ENCODE data around the gene KRTAP19-6. TPM values are rescaled to one million over a fixed set of nuclear protein-coding genes. Genes with fewer than 3 reads are reported as not detected.

Gene KRTAP19-6, protein sequence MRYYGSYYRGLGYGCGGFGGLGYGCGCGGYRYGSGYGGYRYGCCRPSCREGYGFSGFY
- not detected in 3 replicates for total RNA-seq

- DNase-seq (ENCODE audit: low spot score in 2 of 2, unreplicated experiment in 2 of 2): no peak
- Mint-ChIP-seq H3K4me1 (no peaks in the 10 kb centered on the region), H3K36me3 (no peaks in the 10 kb centered on the region), H3K9me3 (peaks cover 33% of the 10 kb centered on the region), H3K4me3 (no peak within 1 kb of the TSS), H3K27me3 (ENCODE audit: low read depth) (no peaks in the 10 kb centered on the region), H3K27ac (no peak within 1 kb of the TSS)
- no peak for TF ChIP-seq CTCF (IDR thresholded peaks at IDR 0.05; ENCODE audit: unreplicated experiment)
Observed at GRCh38 chr21:30541764-30542163, at the start of gene KRTAP19-6. Gene KRTAP19-6 (minus strand): TSS chr21:30541864. CDS start chr21:30541833, 31 bp downstream.

DNA sequence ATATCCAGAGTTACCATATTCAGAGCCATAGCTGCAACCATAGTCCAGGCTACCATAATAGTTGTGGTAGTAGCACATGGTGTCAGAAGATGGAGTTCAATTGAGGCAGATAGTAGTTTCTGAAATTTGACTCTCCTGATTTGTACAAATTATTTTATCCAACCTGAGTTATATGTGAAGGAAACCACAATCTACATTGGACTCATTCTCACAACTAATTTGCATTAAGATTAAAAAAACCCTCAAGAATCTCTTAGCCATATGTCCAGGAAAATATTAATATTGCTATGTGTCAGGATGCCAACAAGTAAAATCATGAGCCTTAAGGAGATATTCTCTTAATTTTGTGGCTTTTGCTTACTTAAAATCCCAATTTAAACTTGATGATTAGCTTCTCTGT, 48.6 kb upstream of the KRTAP19-6 start, which contains the start of gene KRTAP22-2:
TSS of gene KRTAP22-2 (minus strand) at position 101 of the 400 bp plus-strand sequence.
- Mint-ChIP-seq H3K36me3 (no peaks in the 10 kb centered on the region), H3K9me3 (peaks cover 42% of the 10 kb centered on the region), H3K27me3 (ENCODE audit: low read depth) (no peaks in the 10 kb centered on the region), H3K27ac (no peak within 1 kb of the TSS), H3K4me1 (no peaks in the 10 kb centered on the region), H3K4me3 (no peak within 1 kb of the TSS)
- TF ChIP-seq CTCF (IDR thresholded peaks at IDR 0.05; ENCODE audit: unreplicated experiment): no peak
- DNase-seq (ENCODE audit: low spot score in 2 of 2, unreplicated experiment in 2 of 2): no peak

DNA sequence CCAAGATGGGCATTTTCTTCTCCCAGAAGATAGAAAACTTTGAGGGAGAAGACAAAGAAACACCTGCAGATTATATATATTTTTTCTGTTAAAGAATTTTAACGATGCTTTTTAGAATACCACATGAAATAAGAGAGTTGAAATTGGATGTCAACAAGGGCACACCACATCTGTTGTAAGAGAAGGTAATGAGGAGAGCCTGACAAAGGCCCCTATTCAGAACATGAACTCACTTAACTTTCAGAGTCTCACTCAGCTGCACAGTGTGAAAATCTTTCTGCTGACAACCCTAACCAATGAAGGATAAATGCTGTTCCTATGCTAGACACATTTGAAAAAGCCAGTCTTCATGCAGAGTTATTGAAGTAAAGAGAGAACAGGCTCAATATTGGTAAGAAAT, 41.2 kb upstream of the KRTAP19-6 start:
- no peak for DNase-seq (ENCODE audit: low spot score in 2 of 2, unreplicated experiment in 2 of 2)
- peaks cover 31% of the 10 kb centered on the region for H3K9me3 Mint-ChIP-seq
- no peaks in the 10 kb centered on the region for H3K36me3 Mint-ChIP-seq
- no peak for TF ChIP-seq CTCF (IDR thresholded peaks at IDR 0.05; ENCODE audit: unreplicated experiment)
- no peak overlapping the region for H3K4me3 Mint-ChIP-seq
- no peaks in the 10 kb centered on the region for H3K27me3 Mint-ChIP-seq (ENCODE audit: low read depth)
- H3K27ac Mint-ChIP-seq: no peak overlapping the region
- no peaks in the 10 kb centered on the region for H3K4me1 Mint-ChIP-seq

DNA sequence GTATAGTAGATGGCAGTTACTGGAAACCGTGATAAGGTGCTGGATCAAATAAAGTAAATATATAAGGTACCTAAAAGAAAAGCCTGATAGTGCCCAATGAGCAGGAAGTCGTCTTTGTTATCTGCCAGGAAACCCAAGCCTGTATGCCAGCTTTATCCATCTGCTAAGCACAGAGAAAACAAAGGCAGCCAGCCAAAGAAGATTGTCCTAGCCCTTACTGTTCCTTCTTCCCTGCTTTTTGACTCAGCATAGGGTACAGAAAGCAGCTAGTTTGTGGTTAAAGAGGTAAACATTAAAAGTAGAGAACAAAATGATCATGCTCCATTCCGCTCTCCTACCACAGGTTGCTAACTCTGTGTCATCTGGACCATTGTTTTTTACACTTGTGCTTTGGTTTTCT, 38.5 kb upstream of the KRTAP19-6 start:
- Mint-ChIP-seq H3K4me3 (no peak overlapping the region), H3K27ac (no peak overlapping the region), H3K36me3 (no peaks in the 10 kb centered on the region), H3K4me1 (no peaks in the 10 kb centered on the region), H3K9me3 (peaks cover 20% of the 10 kb centered on the region), H3K27me3 (ENCODE audit: low read depth) (no peaks in the 10 kb centered on the region)
- no peak for TF ChIP-seq CTCF (IDR thresholded peaks at IDR 0.05; ENCODE audit: unreplicated experiment)
- no peak for DNase-seq (ENCODE audit: low spot score in 2 of 2, unreplicated experiment in 2 of 2)

DNA sequence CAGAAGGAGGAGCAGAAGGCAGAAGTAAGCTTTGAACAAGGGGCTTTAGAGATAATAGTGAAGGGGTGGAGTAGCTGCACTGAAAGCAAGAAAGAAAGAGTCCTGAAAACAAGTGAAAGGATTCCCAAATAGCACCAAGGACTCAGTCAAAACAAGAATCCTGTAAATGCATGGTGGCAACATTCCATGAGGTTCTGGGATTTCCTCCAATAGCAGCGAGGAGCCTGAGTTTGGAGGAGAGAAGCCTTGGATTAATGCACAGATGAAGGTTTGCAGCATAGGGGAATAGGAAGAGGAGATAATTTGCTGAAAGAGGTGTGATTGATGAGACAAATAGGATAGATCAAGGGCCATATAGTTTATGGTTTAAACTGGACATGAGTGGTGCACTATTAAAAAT, 37.7 kb upstream of the KRTAP19-6 start:
- Mint-ChIP-seq H3K4me3 (no peak overlapping the region), H3K9me3 (peaks cover 16% of the 10 kb centered on the region), H3K4me1 (no peaks in the 10 kb centered on the region), H3K36me3 (no peaks in the 10 kb centered on the region), H3K27me3 (ENCODE audit: low read depth) (no peaks in the 10 kb centered on the region), H3K27ac (no peak overlapping the region)
- no peak for TF ChIP-seq CTCF (IDR thresholded peaks at IDR 0.05; ENCODE audit: unreplicated experiment)
- no peak for DNase-seq (ENCODE audit: low spot score in 2 of 2, unreplicated experiment in 2 of 2)

DNA sequence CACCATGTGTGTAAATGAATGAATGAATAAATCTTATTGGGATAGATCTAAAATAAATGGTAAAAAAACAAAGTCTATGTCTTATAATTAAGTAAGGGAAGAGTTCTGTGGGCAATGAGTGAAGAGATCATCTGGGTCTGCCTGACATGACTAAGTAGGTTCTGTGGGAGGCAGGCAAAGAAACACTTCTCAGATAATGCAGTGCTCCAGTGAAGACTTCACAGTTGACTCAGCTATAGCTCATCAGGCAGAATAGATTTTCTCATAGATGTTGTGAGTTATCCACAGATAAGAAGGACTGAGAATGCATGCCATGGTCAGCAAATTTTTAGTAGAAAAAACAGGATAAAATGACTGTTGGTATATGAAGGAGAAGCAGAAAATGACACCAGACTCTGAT, 36.1 kb upstream of the KRTAP19-6 start:
- no peaks in the 10 kb centered on the region for H3K36me3 Mint-ChIP-seq

More for the DNA sequence above, 36.1 kb upstream of the KRTAP19-6 start:
- Mint-ChIP-seq H3K4me3 (no peak overlapping the region), H3K27me3 (ENCODE audit: low read depth) (no peaks in the 10 kb centered on the region), H3K27ac (no peak overlapping the region), H3K4me1 (no peaks in the 10 kb centered on the region), H3K9me3 (peaks cover 17% of the 10 kb centered on the region)
- no peak for DNase-seq (ENCODE audit: low spot score in 2 of 2, unreplicated experiment in 2 of 2)
- no peak for TF ChIP-seq CTCF (IDR thresholded peaks at IDR 0.05; ENCODE audit: unreplicated experiment)
